ENCODE results near the gene ETV6.

ETV6 gene

GRCh38 chr12:11888029-11888428 is 238.6 kb downstream of the ETV6 start:
- Mint-ChIP-seq H3K4me1 (peaks cover 16% of the 10 kb centered on the region), H3K27ac (no peak overlapping the region), H3K9me3 (peaks cover 3% of the 10 kb centered on the region), H3K27me3 (no peaks in the 10 kb centered on the region), H3K4me3 (no peak overlapping the region), H3K36me3 (peaks cover 86% of the 10 kb centered on the region)
- DNase-seq: no peak
- CTCF ChIA-PET: interaction anchor here (1.6 kb wide), 1 partner anchor 154 kb away, joined by 3 read pairs; no protein-coding TSS in a partner anchor

DNA sequence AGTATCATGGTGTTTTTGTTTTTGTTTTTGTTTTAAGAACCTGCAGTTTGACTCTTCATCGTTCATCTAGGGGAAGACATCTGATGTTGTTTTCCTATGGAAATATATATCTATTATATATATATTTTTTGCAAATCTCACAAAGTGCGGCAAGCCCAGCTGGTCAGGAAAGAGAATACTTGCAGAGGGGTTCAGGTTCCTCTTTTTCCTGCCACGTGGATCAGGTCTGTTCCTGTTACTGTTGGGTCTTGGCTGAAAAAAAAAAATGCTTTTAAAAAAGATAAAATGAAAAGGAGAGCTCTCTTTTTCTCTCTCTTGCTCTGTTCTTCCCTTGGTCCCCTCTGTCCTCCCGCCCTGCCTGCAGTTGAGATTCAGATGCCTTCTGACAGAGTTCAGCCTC is 241.9 kb downstream of the ETV6 start:
- H3K9me3 Mint-ChIP-seq: peaks cover 3% of the 10 kb centered on the region
- CTCF ChIA-PET: interaction anchor here (0.9 kb wide), 1 partner anchor 143 kb away, joined by 3 read pairs; no protein-coding TSS in a partner anchor
- H3K4me1 Mint-ChIP-seq: peaks cover 27% of the 10 kb centered on the region
- no peak overlapping the region for H3K4me3 Mint-ChIP-seq
- peaks cover 75% of the 10 kb centered on the region for H3K36me3 Mint-ChIP-seq
- DNase-seq: no peak
- no peak overlapping the region for H3K27ac Mint-ChIP-seq
- H3K27me3 Mint-ChIP-seq: no peaks in the 10 kb centered on the region

DNA sequence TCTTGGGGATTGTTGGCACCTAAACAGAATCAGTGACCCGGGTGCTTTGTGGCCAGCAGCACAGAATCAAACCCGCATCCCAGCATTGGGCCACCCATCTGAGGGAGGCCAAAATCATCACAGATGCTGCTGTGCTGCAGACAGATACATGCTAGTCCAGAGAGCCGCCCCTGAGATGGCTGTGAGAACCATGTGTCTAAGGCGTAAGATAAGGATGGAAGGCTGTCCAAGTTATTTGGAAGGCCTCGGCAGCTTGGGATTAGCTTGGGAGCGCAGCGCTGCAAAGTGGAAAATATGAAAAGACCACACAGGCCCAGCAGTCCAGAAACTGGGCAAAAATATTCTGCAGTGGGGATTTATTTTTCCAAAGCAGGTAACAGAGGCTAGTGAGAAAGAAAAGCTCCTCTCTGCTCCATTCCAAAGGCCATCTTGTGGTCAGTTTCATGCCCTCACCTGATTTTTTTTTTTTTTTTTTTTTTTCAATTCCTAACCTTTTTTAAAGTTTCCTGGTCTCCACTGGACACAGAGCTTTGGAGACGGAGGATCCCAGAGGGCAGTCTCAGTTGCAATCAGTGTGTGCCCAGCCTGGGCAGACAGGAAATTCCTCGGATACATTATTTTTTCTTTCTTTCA is 242.4 kb downstream of the ETV6 start:
- Mint-ChIP-seq H3K4me3 (no peak overlapping the region), H3K27ac (no peak overlapping the region), H3K9me3 (peaks cover 3% of the 10 kb centered on the region), H3K36me3 (peaks cover 70% of the 10 kb centered on the region), H3K27me3 (no peaks in the 10 kb centered on the region), H3K4me1 (peaks cover 31% of the 10 kb centered on the region)
- CTCF ChIA-PET: interaction anchor here (0.7 to 0.9 kb wide), 2 partner anchors 70 to 142 kb away, joined by 3 read pairs; no protein-coding TSS in a partner anchor
- no peak for DNase-seq

DNA sequence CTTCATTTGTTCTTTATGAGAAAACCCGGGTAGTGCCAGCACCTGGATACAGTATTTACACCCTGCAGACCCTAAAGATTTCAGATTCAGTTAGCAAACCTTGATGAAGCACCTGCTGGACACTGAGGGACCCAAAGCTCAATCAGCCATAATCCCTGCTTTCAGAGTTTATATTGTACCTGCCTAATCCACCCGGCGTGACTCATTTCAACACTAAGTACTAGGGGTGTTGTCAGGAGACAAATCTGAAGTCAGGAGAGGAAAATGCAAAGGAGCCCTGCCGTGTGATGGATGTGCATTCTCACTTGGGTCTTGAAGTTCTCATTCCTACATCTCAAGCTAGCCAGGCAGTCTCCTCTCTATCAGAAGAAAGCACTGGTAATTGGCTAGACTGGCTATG is 244.5 kb downstream of the ETV6 start:
- no peak for DNase-seq
- Mint-ChIP-seq H3K27me3 (no peaks in the 10 kb centered on the region), H3K27ac (no peak overlapping the region), H3K4me1 (peaks cover 32% of the 10 kb centered on the region), H3K36me3 (peaks cover 52% of the 10 kb centered on the region), H3K4me3 (no peak overlapping the region), H3K9me3 (peaks cover 3% of the 10 kb centered on the region)
- CTCF ChIA-PET: no interaction called here

DNA sequence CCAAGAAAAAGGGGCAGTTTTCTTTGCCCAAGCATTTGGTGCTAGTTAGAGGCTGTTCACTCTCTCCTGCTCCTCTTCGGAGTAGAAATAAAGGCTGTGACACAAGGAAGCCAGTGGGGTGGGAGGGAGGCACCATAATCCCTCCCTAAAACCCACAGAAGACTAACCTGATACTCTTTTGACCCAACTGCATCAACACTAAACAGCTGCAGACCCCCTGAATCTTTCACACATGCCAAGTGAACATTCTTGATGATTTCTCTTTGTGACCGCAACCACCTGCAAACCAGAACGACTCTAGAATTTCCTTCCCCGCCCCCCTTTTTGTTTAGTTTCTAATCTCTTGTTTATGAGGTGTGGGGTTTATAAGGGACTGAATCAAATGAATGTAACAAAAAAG is 245.4 kb downstream of the ETV6 start:
- Mint-ChIP-seq H3K4me3 (no peak overlapping the region), H3K36me3 (peaks cover 43% of the 10 kb centered on the region), H3K9me3 (no peaks in the 10 kb centered on the region), H3K27ac (peak overlapping the region; percentile 53), H3K4me1 (peaks cover 23% of the 10 kb centered on the region), H3K27me3 (no peaks in the 10 kb centered on the region)
- CTCF ChIA-PET: interaction anchor here (0.9 kb wide), 1 partner anchor 113 kb away, joined by 4 read pairs; no protein-coding TSS in a partner anchor
- DNase-seq: peak; percentile 28

GRCh38 chr12:11895421-11896078 is 246.1 kb downstream of the ETV6 start:
- Mint-ChIP-seq H3K36me3 (peaks cover 38% of the 10 kb centered on the region), H3K9me3 (no peaks in the 10 kb centered on the region), H3K4me3 (no peak overlapping the region), H3K27me3 (no peaks in the 10 kb centered on the region), H3K4me1 (peaks cover 25% of the 10 kb centered on the region), H3K27ac (no peak overlapping the region)
- CTCF ChIA-PET: interaction anchor here (0.9 to 1.7 kb wide), 3 partner anchors 112 to 164 kb away, joined by 3 to 4 read pairs (median 3); no protein-coding TSS in a partner anchor
- no peak for DNase-seq

DNA sequence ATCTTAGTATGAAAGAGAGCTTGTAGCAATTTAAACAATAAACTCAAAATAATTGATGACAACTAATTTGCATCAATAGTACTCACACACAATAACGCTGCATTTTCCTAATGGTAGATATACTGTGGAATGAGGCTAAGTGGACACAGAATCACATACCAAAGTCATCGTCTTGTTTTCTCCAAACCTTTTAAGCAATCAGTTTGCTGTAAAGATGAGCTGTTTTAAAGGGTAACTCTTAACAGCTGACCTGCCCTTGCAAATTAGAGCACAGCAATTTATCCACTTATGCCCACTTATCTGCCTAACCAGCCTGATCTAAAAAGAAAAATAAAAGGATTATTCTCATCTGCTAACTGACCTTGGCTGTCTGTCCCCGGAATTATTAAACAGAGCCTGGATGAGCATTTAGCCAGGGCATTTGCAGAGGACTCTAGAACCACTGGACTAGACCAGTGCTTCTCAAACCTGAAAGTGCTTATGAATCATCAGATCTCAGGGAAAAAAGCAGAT is 247.0 kb downstream of the ETV6 start:
- Mint-ChIP-seq H3K36me3 (peaks cover 31% of the 10 kb centered on the region), H3K27ac (no peak overlapping the region), H3K4me3 (no peak overlapping the region), H3K9me3 (no peaks in the 10 kb centered on the region), H3K27me3 (no peaks in the 10 kb centered on the region), H3K4me1 (peaks cover 25% of the 10 kb centered on the region)
- DNase-seq: no peak
- CTCF ChIA-PET: interaction anchor here (0.8 to 1.7 kb wide), 3 partner anchors 40 to 165 kb away, joined by 3 read pairs; no protein-coding TSS in a partner anchor

GRCh38 chr12:11897923-11898322 is 248.4 kb downstream of the ETV6 start:
- H3K9me3 Mint-ChIP-seq: no peaks in the 10 kb centered on the region
- CTCF ChIA-PET: no interaction called here
- no peak for DNase-seq
- peaks cover 39% of the 10 kb centered on the region for H3K4me1 Mint-ChIP-seq
- H3K36me3 Mint-ChIP-seq: peaks cover 22% of the 10 kb centered on the region
- no peak overlapping the region for H3K4me3 Mint-ChIP-seq
- H3K27me3 Mint-ChIP-seq: no peaks in the 10 kb centered on the region
- no peak overlapping the region for H3K27ac Mint-ChIP-seq

DNA sequence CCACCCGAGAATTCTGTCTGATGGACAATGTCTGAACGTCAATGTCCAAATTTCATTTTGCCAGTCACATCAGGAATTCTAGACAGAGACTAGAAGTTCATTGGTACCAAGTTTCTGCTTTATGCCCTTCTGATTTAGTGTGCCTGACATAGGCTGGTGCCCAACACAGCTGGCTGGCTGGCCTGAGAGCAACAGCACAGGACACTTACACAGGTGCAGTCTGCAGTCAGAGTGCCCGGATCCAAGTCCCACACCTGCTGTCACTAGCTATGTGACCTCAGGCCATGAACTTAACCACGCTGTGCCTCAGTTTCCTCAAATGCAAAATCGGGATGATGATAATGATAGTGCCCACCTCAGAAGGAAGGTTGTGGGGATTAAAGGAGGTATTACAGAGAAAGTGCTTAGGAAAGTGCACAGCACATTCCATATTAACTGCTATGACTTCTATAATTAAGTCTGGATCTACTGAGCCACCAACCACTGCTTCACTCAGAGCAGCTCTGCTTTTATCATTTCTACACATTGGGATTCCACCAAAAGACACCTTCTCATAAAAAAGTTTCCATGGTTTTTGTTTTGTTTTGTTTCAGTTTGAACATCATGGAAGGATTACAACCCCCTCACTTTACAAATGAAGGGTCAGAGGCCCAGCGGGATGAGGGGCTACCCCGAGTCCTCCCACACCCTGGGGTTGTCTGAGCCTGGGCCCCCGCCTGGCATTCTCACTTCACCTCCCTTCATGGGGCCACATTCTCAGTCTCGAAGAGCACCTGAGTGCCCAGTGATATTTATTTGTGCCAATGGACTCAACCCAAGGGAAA is 252.4 kb downstream of the ETV6 start:
- no peak for DNase-seq
- peak overlapping the region; percentile 73 for H3K27ac Mint-ChIP-seq
- H3K4me1 Mint-ChIP-seq: peaks cover 44% of the 10 kb centered on the region
- peak overlapping the region; percentile 28 for H3K4me3 Mint-ChIP-seq
- H3K27me3 Mint-ChIP-seq: peaks cover 3% of the 10 kb centered on the region
- H3K36me3 Mint-ChIP-seq: peaks cover 6% of the 10 kb centered on the region
- CTCF ChIA-PET: interaction anchor here (1.8 kb wide), 1 partner anchor 131 kb away, joined by 4 read pairs; no protein-coding TSS in a partner anchor
- H3K9me3 Mint-ChIP-seq: peaks cover 5% of the 10 kb centered on the region

DNA sequence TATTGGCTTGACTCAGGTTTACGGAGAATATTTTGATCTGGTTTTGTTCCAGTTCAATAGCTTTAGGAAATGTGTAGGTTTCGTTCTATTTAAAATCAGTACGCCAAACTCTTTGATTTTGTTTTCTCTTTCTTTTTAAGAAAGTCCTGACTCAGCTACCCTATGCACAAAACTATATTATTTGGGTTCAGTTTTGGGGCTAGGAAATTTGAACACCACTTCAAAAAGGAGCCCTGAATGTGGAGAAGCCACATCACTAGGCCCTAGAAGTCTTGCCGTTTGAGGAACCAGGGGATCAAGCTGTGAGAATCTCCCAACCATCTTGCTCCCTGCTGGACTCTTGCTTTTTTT is 253.0 kb downstream of the ETV6 start:
- Mint-ChIP-seq H3K9me3 (peaks cover 6% of the 10 kb centered on the region), H3K36me3 (peaks cover 5% of the 10 kb centered on the region), H3K4me3 (peak overlapping the region; percentile 28), H3K27ac (peak overlapping the region; percentile 73), H3K27me3 (peaks cover 3% of the 10 kb centered on the region), H3K4me1 (peaks cover 42% of the 10 kb centered on the region)
- CTCF ChIA-PET: interaction anchor here (1.8 kb wide), 1 partner anchor 131 kb away, joined by 4 read pairs; no protein-coding TSS in a partner anchor
- no peak for DNase-seq

DNA sequence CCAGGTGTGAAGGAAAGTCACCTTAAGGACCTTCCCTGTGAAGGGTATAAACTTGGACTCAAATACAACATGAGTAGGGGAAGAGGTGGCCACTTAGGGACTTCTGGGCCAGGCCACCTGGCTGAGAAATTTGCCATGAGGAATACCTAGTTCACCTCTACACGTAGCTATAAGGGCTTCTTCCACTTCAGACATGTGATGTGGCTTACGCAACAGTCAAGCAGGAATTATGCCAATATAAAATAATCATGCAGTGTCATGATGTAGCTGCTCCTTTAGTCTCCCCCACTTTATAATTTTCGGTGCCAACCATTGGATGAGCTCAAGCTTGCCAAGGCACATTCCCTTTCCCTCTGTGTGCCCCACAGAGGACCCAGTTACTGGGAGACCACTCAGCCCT is 254.7 kb downstream of the ETV6 start:
- CTCF ChIA-PET: no interaction called here
- Mint-ChIP-seq H3K27me3 (peaks cover 11% of the 10 kb centered on the region), H3K36me3 (peaks cover 6% of the 10 kb centered on the region), H3K4me3 (no peak overlapping the region), H3K9me3 (peaks cover 13% of the 10 kb centered on the region), H3K4me1 (peaks cover 41% of the 10 kb centered on the region), H3K27ac (no peak overlapping the region)
- no peak for DNase-seq

GRCh38 chr12:11905534-11905933 is 256.1 kb downstream of the ETV6 start:
- Mint-ChIP-seq H3K4me1 (peaks cover 37% of the 10 kb centered on the region), H3K4me3 (no peak overlapping the region), H3K36me3 (peaks cover 6% of the 10 kb centered on the region), H3K27ac (no peak overlapping the region), H3K9me3 (peaks cover 18% of the 10 kb centered on the region), H3K27me3 (peaks cover 25% of the 10 kb centered on the region)
- CTCF ChIA-PET: no interaction called here
- no peak for DNase-seq

DNA sequence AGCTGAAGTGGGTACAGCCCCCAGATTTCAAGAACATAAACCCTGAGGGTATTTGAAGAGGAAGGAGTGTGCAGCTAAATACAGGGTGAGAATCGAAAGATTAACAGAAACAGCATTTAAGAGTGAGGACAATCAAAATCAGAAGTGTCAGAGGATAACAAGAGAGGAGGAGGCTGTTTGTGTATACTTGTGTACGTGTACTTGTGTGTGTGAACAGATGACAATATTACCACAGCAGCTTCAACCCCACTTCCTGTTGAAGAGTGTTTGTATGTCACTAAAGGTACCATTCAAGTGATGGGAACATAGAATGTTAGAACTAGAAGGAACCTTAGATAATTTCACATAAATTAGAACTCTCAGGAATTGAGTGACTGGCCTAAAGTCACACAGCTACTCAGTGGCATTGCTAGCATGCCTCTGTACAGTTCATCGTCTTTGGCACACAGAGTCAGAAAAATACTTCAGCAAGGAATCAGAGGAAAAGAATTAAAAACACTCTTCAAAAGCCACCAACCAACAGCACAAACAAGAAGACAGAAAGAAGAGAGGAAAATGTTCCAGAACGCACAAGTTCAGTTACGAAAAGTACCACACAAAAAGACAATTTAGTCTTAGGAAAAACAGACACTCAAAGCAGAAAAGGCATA is 256.9 kb downstream of the ETV6 start:
- CTCF ChIA-PET: no interaction called here
- H3K27me3 Mint-ChIP-seq: peaks cover 26% of the 10 kb centered on the region
- peaks cover 6% of the 10 kb centered on the region for H3K36me3 Mint-ChIP-seq
- no peak overlapping the region for H3K27ac Mint-ChIP-seq
- DNase-seq: no peak
- H3K4me1 Mint-ChIP-seq: peaks cover 37% of the 10 kb centered on the region
- peaks cover 18% of the 10 kb centered on the region for H3K9me3 Mint-ChIP-seq
- H3K4me3 Mint-ChIP-seq: no peak overlapping the region

DNA sequence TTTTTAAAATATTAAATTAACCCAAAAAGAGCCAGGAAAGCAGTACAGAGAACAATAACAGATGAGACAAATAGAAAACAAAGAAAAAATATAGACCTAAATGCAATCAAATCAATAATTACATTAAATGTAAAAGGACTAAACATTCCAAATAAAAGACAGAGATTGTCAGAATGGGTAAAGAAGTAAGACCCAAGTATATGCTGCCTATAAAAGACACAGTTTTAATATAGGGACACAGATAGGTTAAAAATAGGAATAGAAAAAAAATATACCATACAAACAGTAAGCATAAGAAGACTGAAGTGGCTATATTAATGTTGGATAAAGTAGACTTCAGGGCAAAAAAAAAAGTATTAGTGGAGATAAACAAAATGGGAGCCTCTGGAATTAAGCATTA is 258.2 kb downstream of the ETV6 start:
- H3K27me3 Mint-ChIP-seq: peaks cover 26% of the 10 kb centered on the region
- CTCF ChIA-PET: no interaction called here
- no peak overlapping the region for H3K4me3 Mint-ChIP-seq

More for the DNA sequence above, 258.2 kb downstream of the ETV6 start:
- peaks cover 25% of the 10 kb centered on the region for H3K9me3 Mint-ChIP-seq
- peaks cover 13% of the 10 kb centered on the region for H3K36me3 Mint-ChIP-seq
- no peak for DNase-seq
- H3K4me1 Mint-ChIP-seq: peaks cover 26% of the 10 kb centered on the region
- no peak overlapping the region for H3K27ac Mint-ChIP-seq
